T-helper 22 cell (primary cell): ENCODE measurements around the gene MAGED2.
"Not testable (repeated sequence)": the region's sequence is repeated elsewhere in the genome, so short reads cannot be mapped to it uniquely, and the experiment has no call there.

Experiments used
- DNase-seq: peaks from one replicate; pipeline ENCODE4 v3.0.0-alpha.2; 2020; ENCODE audit warnings: low read depth

Gene MAGED2

GRCh38 chrX:54807524-54808108 is at the start of gene MAGED2:
Gene MAGED2, plus strand, starts transcription at chrX:54807745. Its CDS starts 1,587 bp downstream, at chrX:54809332.
- DNase-seq = peak; percentile 35

- no peak for DNase-seq
Observed at GRCh38 chrX:54758114-54759055, 49.2 kb upstream of the MAGED2 start.

DNA sequence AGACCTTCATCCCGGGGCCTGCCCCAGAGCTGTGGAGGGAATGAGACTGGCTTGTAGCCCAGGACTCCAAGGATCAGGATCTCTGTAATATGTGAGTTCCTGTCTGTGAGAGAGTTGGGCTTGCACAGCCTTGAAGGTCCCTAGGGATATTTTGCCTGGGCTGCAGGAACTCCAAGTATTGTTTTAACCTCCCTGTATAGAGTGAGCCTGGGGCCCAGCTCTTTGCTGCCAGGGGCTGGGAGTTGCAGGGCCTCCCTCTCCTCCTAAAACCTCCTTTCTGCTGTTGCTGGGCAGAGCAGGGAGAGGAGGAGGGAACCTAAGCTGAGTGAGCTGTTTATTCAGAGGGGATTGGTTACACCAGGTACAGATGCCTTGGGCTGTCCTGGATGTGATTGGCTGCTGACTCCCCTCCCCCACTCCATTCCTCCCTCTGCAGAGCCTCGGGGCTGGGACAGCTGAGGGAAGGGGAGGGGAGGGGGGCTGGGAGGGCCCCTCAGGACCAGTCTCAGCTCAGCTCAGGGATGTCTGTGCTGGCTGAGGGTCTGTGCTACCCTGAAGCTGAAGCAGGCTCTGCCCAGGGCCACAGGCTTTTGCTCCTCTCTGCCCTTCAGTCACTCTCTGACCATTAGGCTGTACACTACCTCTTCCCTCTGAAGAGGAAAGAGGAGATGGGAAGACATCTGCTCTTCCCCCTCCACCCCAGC is 33.0 kb upstream of the MAGED2 start:
- DNase-seq = not testable (repeated sequence)

DNA sequence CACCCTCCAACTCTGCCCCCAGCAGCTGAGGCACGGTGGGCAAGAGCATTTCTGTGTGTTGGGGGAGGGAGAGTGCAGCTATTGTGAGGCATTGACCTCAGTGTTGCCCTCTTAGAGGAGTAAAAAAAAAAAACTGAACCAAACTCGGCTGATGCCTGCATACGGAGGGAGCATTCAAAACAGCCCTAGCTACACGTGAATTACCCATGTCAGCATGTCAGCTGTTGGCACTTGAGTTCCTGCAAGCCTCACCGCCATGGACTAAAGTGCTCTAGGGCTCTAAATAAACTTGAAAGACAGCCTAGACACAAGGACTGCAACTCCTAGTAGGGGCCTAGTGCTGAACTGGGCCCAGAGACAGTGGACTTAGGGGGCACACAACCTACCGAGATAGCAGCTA is 31.5 kb upstream of the MAGED2 start:
- no peak for DNase-seq

- DNase-seq = no peak
Observed at GRCh38 chrX:54776987-54777672, 30.4 kb upstream of the MAGED2 start.

GRCh38 chrX:54785901-54786300 is 21.6 kb upstream of the MAGED2 start:
- DNase-seq = no peak

GRCh38 chrX:54786967-54787366 is 20.6 kb upstream of the MAGED2 start:
- DNase-seq = no peak

DNA sequence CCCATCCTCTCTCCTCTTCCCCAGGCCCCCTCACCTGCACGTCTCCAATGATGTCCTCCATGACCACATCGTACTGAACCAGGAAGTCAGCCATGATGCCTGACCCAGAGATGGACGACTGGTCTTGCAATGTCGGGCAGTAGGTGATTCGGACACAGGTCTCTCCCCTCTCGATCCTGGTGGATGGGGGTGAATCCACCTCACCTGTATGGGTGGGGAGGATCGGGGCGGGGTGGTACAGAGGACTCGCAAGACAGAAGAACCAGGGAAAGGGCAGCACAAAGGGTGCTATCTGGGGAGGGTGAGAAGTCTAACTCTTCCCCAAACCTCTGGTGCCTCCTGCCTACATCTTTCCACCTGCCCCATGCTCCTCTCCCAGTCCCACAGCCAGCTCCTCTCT is 19.1 kb upstream of the MAGED2 start:
- no peak for DNase-seq

- not testable (repeated sequence) for DNase-seq
Observed at GRCh38 chrX:54789405-54789804, 18.1 kb upstream of the MAGED2 start.

DNA sequence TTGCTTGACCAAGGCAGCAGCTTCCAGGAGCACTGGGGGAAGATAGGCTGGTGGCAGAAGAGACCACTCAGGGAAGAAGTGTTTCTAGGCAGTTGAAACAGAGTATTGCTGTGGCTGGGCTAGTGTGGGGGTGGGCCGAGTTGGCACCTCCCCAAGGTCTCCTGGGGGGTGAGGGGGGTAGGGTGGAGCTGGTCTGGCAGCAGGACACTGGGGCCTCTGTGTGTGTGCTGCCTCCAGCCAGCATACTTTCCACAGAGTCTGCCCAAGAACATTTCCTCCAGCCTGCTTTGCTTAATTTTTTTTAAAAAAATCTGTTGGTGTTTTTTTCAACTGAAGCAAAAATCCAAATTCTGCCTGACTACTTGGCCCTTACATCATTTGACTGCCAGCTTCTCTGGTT is 13.5 kb upstream of the MAGED2 start:
- DNase-seq = no peak

DNA sequence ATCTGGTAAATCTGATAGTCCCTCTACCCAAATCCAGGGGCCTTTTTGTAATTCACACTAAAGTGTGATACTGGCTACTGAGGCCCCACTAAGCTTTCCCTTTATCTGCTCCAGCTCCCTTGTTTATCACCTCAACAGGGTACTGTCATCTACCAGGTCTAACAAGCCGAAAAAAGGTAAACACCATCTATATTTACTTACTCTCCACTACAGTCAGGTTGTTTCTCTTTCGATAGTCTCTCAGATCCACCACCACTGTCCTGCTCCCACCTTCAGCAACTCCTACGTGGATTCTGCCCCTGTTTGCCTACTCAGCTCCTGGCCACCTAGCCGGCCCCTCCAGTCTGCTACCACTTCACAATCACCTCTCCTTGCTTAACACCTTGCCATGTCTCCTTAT is 12.8 kb upstream of the MAGED2 start:
- DNase-seq = no peak

- DNase-seq = no peak
Observed at GRCh38 chrX:54798137-54798536, 9.4 kb upstream of the MAGED2 start, which contains the start of gene ITIH6. Gene ITIH6, minus strand, starts transcription at chrX:54798255. Its CDS starts 45 bp downstream, at chrX:54798210.

DNA sequence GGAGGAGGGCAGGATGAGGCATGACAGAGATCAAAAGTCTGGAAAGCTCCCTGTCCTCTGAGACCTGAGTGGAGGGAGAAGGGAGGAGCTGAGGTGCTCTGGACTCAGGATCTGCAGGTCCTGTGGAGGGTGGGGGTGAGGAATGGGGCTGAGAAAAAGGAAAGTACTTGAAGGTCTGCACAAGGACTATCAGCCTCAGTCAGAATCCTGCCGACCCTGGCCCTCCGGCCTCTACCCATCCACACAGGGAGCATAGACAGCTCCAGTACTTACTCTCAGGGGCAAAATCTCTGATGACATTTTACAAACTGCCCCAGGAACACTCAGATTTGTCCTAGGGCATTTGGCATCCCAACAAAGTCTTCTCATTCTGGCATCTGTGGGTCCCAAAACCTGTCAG is 8.5 kb upstream of the MAGED2 start:
- DNase-seq = no peak

DNA sequence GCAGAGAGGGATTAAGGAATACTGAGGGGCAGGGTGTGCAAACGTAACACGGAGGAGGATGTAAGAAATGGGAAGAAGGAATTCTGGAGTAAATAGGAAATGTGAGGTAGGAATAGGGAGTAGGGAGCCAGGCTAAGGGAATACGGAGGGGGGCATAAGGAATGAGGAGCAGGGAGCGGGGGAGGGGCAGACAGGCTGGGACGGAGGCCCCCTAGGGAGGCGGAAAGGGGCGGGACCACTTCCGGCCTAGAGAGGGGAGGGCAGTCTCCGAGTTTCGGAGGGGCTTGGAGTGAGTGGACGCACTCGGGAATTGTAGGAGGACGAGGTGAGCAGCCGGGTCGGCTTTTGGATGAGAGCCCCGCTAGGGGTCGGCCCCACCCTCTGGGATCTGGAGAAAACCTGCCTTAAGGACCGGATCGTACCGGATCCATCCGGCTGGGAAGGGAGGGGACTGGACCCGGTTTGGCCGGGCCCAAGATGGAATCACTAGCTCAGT is 612 bp downstream of the MAGED2 start:
- DNase-seq = peak; percentile 17

DNA sequence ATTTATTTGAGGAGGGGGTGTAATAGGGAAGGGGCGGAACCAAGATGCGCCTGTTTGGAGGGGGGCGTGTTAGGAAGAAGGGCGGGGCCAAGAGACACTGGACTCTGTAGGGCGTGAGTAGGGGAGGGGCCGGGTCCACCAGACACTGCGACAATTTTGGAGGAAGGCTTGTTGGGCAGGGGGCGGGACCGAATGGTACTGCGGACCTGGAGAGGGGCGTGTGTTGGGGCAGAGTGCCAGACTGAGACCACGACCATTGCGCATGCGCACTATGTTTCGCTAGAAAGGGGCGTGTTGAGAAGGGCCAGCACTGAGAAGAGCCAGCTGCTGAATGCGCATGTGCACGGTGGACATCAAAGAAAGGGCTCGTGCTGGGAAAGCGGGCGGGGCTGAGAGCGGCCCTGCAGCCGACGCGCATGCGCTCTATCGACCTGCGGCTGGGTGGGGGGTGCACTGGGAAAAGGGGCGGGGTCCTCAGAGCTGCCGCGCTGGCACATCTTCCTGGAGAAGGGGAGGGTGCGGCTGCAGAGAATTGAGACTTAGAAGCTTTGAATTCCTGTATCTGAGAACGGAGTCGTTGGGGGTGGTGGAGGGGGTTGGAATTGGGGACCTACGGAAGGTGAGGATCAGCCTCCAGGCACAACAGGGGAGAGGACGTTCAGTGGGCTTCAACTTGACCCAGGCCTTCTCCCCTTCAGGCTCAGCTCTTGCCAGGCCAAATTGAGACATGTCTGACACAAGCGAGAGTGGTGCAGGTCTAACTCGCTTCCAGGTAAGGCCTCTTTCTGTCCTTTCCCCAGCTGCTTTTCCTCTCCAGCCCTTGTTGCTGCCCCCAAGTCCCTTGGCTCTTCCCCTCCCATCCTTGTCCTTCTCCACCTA is 1.3 kb downstream of the MAGED2 start:
- DNase-seq = peak; percentile 84

DNA sequence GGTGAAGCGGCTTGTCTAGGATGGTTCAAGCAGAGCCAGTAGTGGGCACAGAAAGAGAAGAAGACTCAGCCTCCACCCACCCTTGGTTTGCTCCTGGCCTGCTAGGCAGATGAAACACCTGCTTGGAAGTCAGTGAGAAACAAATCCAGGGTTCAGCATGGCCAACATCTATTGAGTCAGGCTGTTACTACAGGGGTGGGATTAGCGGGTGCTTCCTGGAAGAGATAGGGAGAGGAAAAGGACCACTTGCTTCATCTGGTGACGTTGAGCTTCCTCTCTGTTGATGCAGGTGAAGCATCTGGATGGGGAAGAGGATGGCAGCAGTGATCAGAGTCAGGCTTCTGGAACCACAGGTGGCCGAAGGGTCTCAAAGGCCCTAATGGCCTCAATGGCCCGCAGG is 3.0 kb downstream of the MAGED2 start:
- DNase-seq = no peak

DNA sequence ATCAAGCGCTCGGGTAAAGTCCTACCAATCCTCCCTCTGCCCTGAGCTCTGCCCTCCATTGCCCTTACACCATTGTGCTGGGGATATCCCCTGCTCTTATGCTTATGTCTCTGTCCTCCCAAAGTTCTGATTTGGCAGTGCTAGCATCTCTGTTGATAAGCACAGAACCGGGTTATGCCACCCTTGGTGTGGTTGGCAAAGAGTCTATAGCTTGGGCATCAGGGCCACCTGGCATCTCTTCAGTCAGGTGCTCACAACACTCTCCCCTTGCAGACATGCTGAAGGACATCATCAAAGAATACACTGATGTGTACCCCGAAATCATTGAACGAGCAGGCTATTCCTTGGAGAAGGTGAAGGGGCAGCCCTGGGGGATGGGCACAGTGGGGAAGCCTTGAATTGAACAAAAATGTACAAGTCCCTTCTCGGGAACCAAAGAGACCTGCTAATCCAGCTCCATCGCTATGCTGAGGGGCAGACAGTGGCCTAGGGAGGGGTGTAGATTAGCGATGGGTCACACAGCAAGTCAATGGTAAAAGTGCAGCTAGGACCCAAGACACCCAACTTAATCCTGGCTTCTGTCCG is 3.8 kb downstream of the MAGED2 start:
- DNase-seq = no peak

DNA sequence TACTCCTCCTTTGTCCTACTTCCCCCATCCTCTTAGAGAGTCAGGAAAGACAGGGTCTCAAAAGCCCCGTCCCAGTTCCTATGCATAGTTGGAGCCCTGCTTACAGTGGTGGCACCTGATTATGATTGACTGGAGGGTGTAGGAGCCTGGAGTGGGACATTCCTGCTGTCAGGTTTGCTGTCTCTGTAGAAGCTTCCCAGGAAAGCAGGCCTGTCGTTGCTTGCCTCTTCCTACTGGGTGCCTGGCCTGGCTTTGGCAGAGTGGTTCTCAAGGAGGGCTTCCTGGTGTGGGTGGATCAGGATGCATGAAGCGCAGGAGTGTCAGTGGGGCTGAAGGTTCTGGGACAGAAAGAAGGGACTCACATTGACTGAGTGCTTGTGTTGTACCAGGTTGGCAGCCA is 4.8 kb downstream of the MAGED2 start:
- DNase-seq = no peak

DNA sequence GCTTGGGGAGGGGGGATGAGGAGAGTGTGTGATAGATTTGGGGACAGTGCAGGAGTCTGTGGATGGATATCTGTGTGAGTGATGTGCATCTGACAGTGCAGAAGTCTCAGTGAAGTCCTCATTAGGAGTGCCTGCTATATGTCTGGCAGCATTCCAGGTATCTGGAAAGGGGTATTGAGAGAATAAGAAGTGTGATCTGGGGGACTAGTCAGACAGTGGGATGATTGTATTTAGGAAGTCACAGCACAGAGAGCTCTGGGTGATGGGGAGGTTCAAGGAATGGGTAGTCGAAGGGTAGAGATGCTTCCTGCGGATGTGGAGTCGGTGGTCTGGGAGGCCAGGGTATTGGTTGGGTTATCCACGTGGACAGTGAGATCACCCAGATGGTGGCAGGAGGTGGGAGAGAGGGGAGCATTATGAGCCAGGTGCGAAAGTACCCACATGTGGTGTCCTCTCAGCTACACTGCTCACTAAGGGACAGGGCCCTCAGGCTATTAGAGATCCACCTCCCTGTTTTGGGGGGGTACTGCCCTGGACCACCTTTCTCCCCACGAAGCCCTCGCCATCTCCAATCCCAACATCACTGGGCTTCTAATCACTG is 9.8 kb downstream of the MAGED2 start:
- DNase-seq = no peak

DNA sequence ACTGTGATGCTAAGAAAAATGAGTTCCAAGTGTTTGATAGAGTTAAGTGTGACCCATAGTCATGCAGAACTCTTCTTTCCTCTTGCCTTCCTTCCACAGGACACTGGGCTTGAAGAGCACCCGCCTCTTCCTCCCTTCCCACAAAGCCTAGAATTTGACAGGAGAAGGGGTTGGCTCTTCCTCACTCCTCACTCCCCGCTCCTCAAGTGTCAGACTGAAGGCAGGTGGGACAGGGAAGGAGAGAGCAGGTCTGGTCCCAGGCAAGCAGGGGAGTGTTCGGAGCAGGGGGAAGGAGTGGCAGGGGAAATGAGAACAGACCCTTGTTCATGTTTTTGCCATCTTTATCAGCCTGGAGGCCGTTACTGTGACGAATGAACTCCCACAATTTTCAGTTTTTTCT is 10.7 kb downstream of the MAGED2 start:
- no peak for DNase-seq
